Activated CD4-positive, alpha-beta T cell treated with anti-CD3 and anti-CD28 coated beads for 48 hours (primary cell): Measurements from ENCODE around the gene F13A1.

ENCODE experiments used
- DNase-seq: peaks from one replicate; pipeline ENCODE4 v3.0.0-alpha.2; 2020

Gene F13A1

DNA sequence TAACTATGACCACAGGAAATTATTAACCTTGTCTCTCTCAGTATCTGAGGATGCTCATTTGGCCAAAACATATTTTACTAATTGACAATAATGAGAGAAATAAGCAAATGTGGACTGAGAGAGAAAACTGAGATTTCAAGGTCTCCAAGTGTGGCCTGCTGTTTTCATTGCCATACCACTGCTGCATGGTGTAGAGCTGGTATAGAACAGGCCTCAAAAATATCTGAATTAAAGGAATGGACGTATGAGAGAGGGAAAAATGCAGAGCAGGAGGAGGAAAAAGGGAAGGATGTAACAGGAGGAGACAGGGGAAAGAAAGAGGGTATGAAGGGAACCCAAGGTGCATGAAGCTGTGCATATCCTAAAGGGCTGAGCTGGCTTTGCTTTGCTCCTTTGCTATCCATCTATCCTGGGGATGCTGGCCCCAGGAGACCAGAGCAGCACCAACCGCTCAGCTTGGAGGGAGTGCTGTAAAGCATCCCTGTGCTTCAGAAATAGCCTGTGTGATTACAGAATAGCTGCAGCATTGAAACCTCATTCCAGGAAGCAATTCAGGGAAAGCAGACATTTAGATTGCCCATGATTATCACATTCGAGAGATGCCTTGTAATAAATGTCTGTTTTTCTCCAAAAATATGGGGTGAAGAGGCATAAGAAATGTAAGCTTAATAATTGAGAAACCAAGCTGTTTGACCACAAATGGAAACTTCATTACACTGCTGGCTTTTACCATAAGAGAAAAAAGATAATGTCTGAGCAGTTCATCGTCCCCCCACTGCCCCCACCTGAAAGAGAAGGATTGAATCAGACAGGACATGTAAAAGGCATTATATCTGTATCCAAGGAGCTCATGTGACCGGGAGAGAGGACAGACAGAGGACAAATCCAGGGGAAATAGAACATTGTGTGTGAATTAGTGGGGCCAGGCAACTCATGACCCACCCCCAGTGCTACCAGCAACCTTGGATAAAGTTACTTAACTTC, 80.6 kb downstream of the F13A1 start:
- no peak for DNase-seq

DNA sequence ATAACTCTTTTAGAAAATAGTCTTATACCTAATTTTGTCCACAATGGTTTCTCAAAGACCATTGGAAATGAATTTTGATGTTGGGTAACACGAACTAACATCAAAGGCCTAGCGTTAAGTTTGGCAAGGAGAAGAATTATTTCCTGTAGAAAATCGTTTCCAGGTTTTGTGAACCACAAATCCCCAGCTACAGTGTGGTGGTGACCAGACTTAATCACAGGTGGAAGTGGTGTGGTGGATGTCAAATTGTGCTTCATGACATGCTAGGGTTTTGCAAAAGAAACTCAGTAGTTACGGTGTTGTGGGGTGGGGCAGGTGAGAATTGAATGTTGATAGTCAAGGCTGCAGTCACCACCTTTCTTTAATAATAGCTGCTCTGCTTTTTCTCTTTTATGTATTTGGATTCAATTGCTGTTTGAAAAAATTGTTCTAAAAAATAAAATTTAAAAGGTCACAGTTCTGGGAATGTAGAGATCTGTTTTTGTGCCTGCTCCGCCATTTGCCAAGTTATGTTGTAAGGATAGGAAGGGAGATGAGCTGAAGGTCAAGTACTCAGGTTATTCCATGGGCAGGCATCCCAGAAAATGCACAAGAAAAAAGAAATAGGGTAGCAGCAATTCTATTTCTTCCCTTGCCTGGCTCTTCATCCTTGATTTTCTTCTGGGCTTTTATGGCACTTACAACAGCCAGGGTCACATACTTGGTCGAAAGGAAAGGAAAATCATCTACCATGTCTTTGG, 83.6 kb downstream of the F13A1 start:
- DNase-seq = no peak

DNA sequence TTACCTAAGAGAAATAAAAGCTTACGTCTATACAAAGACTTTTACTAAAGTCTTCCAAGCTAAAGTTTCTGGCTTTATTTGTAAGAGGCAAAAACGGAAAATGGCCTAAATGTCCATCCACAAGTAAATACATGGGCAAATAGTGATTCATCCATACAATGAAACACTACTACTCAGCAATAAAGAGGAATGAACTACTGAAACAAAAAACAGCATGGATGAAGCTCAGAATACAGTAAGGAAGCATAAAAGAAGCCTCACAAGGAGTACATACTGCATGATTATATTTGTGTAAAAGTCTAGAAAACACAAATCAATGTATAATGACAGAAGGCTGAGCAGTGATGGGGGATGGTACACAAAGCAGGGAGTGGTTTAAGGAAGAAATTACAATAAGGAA, 84.7 kb downstream of the F13A1 start:
- no peak for DNase-seq

DNA sequence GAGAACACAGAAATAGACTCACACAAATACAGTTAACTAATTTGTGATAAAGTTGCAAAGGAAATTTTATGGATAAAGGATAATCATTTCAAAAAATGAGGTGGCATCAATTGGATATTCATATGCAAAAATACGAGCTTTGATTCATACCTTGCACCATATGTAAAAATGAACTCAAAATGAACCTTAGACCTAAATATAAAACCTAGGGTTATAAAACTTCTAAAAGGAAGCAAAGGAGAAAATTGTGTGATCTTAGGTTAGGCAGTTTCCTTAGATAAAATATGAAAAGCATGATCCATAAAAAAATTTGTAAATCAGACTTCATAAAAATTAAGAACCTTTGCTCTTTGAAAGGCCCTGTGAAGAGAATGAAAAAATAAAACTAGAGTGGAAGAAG, 85.5 kb downstream of the F13A1 start:
- DNase-seq = no peak

DNA sequence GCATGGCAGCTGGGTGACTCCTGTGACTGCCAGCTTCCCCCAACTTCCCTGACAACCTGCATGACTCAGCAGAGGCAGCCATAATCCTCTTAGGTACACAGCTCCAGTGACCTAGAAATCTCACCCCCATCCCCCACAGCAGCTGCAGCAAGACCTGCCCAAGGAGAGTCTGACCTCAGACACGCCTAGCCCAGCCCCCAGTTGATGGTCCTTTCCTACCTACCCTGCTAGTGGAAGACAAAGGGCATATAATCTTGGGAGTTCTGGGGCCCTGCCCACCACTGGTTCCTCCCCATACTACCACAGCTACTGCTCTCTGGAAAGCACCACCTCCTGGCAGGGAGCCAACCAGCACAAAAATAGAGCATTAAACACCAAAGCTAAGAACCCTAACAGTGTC, 90.2 kb downstream of the F13A1 start:
- no peak for DNase-seq

DNA sequence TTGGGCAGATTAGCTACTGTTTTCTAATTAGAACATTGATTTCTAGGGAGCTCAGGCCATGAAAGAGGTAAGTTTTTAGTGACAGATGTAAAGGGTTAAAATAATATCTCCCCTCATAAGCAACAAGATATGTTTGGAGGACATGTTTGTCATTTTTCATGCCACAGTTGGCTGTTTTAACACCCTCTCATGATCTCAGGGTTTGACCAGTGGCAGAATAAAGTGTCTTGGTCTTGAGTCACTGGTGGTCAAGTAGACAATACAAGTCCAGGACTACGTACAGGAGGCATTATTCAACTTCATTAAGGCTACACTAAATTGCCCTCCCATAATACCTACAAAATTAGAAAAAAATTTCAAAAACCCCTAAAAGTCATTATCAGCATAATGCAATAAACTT, 92.6 kb downstream of the F13A1 start:
- no peak for DNase-seq

DNA sequence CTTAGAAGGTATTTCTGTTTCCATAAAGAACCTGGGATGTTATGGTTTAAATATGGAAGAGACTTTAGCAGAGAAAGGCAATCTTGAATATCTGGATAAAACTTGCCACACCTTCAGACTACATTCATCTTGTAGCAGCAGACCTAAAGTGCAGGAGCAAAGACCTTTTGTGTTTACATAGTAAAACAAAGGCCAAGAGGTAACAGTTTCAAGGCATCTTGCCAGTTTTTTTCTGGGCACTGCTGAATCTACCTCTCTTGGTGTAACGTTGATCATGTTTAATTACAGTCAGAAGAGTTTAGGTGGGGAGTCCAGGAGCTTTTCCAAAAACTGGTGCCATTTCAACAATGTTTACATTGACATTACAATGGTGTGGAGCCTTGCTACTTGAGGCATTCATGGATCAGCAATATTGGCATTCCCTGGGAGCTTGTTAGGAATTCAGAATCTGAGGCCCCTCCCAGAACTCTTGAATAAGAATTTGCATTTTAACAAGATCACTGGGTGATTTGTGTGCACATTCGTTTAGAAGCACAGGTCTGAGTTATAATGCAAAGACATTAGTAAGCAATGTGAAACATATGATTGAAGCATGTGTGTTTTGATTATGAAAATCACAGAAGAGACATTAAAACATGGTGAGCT, 94.5 kb downstream of the F13A1 start:
- DNase-seq = no peak

DNA sequence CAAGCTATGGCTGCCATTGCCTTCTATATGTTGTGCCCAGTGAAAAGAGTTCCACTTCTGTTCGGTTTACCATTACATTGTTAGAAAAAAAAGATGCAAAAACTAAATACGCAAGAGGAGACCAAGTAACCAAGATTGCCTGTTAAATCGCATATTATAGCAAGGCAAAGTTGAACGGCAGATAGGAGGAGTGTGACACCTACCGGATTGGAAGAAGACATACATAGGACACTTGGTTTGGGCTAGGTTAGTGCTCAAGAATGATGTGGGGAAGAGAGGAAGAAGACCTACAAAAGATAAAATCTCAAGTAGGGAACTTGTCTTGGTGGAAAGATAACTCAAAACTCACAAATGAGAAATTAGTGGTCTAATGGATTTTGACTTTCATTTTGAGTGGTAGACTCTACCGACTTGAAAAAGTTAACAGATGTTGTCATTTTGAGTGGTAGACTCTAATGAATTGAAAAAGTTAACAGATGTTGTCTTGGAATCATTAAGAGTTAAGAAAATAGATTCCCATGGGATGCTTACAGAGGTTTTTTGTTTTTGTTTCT, 95.5 kb downstream of the F13A1 start:
- no peak for DNase-seq

DNA sequence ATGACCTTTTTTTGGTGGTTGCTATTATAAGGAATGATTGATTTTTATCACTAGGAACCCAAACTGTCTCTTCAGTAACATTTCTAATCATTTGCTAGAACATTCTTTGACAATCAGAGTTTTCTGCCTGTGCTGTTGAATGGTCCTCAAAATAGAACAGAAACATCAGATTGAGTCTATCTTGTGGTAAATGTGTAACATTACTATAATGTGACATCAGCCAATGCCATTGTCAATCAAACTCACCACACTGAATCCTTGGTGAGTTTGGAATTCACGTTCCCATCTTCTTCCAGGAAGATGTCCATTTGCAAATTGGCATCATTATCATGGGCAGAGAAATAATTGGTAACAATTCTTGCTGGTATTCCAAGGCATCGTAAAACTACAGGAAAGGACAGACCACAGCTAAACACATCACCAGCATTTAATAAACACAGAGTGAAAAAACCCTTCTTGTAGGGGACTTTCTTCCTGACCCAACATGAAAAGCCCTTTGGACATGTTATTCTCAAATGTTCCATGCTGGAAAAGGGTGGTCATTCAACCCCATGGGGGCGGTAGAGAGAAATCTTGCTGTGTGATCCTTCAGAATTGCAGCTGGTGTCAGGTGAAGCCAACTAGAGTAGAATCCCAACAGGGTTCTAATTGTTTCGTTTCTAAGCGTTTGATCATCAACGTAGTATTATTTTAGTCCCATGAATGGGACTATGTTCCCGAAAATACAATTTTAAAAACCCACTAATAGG, 98.5 kb downstream of the F13A1 start:
- DNase-seq = peak; percentile 8

DNA sequence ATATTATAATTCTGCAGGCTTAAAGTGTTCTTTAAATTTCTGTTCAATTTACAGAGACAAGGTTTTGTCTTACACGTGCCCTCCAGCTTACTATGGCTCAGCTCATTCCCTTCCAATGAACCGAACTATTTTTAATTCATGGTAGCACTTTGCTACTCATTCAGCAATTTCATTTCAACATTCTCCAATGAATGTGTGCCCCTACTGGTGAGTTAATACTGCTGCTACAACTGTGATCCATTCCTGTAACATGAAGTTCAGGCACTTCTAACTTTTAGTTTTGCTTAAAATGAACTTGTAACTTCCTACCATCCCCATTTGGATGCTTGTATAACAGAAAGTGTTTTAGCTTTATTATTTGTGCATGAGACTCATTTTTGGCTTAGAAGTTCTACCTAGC, 99.7 kb downstream of the F13A1 start:
- DNase-seq = no peak

DNA sequence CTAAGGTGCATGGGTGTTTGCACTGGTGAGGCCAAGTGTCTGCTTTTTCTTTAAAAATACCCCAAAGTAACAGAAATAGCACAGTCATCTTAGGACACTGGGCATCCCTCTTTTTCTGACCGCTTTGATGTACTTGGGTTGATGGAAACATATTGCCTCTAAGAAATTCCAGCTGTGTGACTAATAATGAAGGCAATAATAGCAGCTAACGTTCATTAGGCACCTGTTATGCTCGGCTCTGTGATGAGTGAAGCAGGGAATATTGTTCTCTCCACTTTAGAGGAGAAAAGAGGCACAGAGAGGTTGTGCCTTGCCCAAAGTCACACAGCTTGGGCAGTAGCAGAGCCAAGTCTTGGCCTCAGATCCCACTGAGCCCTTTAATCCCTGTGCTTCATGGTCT, 100.7 kb downstream of the F13A1 start:
- no peak for DNase-seq

DNA sequence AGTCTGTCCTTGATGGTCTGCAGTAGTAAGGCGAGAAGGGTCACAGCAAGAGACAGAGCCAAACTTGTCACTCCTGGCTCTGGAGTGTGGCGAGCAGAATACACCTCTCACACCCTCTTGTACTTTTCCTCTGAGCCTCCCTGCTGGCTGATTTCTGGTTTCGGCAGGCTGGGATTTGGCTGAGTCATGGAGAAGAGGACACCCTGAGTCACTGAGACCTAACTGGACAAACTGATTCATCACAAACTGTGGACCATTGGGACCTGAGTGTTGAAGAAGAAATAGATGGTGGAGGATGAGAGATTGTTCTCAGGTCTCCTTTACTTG, 101.7 kb downstream of the F13A1 start:
- no peak for DNase-seq

DNA sequence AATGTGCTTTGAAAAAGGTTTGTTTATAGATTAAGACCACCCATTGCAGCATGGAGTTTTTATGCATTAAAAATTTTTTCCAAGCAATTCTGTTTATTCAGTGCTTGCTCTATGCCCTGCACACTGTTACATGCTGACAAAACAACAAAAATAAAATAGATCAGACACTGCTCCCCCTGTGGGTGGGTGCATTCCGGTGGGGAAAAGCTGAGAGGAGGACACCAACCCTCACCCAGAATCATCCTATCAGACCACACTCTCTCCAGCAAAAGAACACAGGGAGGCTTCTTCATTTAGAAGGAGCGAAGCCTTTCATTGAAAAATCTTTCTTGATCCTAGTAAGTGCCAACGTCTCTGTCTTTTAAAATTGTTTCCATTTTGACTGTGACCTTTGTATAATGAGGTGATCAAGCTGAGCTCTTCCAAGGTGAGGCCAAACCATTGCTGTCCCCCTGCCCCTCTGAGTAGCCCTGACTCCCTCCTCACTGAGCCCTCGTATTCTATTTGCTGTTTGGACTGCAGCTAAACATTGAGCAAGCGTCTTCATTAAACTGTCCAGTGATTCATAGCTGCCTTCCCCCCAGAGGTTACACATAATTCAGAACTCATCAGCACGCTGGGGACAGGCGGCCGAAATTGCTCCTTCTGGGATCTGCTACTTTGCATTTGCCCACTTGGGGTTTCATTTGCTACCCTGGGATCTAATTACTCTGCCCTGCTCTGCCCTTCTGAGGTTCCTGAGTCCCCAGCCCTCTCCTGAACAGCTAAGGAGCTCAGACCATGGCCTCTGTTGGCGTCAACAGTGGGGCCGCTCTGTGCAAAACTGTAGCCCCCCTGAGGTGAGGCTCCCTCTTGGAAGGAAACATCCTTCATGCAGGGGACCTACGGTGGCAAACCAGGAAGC, 102.4 kb downstream of the F13A1 start:
- no peak for DNase-seq

DNA sequence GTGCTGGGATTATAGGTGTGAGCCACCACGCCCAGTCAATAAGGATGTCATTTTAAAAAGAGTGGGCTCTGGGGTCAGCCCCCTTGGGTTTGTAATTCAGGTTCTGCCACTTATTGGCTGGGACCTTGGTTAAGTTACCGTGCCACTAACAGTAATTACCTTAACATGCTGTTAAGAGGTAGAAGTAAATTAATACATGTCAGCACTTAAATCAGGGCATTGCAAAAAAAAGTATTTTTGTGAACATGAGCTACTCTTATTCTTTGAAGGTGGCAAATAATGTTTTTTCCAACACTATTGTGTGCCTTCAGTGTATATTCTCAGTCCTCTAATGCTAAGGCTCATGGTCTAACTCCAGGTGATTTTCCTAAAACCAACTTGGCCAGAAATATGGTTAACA, 109.5 kb downstream of the F13A1 start:
- no peak for DNase-seq

DNA sequence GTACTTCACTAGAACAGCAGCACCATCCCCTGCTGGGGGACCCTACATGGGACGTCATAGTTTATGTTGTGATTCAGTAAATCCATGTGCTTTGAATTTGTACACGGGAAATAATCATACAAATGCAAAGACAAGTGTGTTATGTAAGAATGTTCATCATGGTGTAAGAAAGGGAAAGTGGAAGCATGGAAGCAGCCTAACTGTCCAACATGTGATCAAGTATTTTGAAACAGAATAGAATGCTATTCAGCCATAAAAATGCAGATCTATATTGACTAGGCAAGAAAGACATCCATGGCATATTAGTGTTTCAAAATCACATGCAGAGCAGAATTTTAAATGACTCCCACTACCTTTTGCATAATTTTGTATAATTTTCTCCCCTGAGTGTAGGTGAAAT, 117.6 kb downstream of the F13A1 start:
- DNase-seq = no peak

DNA sequence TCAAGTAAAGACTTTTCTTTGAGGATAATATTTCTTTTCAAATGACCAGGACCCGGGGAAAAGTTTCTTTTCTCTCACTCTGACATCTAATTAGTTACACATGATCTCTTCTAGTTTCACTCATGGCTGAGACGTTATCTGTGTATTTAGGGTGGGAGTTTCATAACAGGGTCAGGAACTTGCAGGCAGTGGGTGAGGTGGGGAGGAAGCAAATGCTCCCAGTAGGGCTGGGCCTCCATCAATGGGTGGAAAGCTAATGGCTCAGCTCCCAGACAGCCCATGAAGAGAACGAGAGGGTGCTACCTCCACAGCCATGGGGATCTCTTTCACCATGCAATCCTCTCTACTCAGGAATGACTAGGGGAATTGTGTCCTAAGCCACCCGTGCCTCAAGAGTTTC, 119.3 kb downstream of the F13A1 start:
- no peak for DNase-seq

DNA sequence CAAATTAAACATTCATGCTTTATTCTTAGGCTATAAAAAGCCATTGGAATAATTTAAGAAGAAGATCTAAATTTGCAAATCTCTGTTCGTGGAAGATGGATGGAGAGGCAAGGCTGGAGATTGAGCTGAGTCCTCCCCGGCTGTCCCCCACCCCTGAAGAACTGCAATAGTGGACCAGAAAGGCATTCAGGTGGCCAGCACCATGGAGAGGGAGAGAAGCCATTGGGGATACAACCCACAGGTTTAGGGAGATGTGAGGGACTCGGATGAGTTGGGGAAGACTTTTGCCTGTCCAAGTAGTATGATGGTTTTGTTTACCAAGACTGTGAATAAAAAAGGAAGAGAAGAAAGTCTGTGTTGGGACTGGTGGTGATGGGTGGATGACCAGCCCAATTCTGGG, 120.8 kb downstream of the F13A1 start:
- no peak for DNase-seq

DNA sequence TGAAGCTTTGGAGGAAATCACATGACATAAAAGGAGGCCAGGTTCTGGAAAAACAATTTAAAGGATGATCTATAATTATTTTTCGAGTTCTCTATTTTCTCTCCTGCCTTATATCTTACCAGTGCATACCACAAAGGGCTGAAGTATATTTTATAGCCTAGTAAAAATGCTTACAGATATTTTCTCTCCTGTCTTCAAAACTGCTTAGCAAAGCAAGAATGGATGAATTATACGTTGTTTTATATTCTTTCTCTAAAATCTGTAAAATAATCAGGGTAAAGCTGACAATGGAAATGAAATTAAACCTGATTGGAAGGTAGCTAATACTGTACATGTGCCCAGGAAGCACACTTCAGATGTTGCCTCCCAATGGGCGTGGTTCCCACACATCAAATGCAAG, 123.7 kb downstream of the F13A1 start:
- DNase-seq = no peak

DNA sequence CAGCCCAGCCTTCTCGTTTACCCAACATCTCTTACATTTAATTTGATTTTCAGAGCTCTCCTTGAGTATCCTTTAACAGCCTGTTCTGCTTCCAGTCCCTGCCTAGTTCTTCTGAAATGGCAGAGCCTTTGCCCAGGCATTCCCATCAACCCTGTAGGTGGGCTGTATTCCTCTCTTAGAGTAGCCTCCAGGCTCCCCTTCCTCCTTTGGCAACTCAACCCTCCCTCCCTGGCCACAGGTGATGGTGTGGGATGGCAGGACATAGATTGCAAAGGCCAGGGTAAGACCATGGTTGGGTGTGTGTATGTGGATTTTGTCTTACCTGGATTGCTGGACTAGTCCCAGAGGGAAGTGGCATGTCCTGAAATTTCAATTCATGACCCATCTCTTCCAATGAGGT, 125.4 kb downstream of the F13A1 start:
- DNase-seq = no peak

DNA sequence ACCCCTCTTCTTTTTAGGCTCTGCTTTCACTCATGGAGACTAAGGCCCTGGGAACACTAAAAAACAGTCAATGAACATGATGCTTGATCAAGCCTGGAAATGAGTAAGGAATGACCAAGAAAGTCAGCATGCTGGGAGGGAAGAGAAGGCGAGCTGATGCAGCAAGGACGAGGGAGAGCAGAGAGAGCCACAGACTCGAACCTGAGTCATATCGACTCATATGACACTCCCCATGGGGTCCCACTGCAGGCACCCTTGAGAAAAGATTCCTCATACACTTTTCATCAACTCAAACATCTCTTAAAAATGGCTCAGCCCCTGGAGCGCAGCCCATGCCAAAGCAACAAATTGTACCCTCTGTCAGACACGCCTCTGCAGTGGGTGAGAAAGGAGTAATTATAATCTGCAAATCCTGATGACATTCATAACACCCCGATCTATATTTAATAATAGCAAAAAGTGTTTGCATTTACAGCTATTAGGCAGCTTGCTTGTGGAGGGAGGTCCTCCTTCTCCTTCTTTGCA, 127.2 kb downstream of the F13A1 start:
- DNase-seq = no peak

DNA sequence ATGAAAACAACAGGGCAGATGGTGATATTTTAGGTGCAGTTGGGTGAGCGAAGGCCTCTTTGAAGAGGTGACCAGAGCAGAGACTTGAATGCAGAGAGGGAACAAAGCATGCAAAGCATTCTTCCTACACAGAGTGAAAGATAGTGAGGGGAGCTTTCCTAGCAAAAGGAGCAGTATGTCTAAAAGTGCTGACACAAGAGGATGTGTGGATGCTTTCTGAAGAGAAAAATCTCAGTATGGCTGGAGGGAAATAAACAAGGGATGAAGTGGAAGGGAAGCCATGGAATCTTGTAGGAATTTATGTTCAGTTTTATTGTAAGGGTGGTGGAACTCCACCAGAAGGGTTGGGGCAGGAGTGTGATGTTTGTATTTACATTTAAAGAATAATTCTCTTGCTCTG, 128.6 kb downstream of the F13A1 start:
- DNase-seq = no peak

DNA sequence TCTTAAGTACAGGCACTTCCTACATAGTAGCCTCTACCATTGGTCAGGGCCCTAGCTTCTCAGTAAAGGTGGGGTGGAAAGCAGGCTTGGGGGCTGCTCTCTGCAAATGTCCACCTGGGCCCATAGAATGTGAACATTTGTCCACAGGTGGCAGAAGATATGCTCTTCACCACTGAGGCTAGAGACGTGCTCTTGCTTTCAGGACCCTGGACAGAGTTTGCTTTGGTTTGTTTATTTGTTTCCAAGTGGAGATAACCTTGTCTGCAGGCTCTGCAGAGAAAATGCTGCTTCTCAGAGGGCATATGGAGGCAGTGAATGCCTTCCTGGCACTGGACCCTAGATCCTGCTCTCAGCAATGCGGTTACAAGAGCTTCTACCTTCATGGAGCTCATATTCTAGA, 129.0 kb downstream of the F13A1 start:
- no peak for DNase-seq
